Fibroblast of lung (primary cell): ENCODE measurements around the gene AP3D1. TPM values are rescaled to one million over a fixed set of nuclear protein-coding genes. Genes with fewer than 3 reads are reported as not detected.

Source experiments
- DNase-seq, 2 donors: peaks; one replicate each; pipeline versions ENCODE4 v3.0.0 to v3.0.0-alpha.2; 2010; ENCODE audit warnings: low read depth in 2 of 2
- H2AFZ ChIP-seq: 2 replicates; pipeline ENCODE4 v1.5.1; 2012; ENCODE audit warnings: low read length, control low read depth, inconsistent platforms
- H3K27ac ChIP-seq: 2 replicates; pipeline ENCODE4 v1.5.1; 2011; ENCODE audit warnings: low read length, control low read depth; ENCODE audit not compliant: insufficient read depth
- H3K27me3 ChIP-seq: 2 replicates; pipeline ENCODE4 v1.5.1; 2011; ENCODE audit warnings: mild to moderate bottlenecking, low read length; ENCODE audit not compliant: control insufficient read depth, insufficient read depth
- H3K36me3 ChIP-seq: 2 replicates; pipeline ENCODE4 v1.5.1; 2011; ENCODE audit warnings: low read length; ENCODE audit not compliant: control insufficient read depth, insufficient read depth
- H3K4me1 ChIP-seq: 2 replicates; pipeline ENCODE4 v1.5.1; 2011; ENCODE audit warnings: low read length; ENCODE audit not compliant: control insufficient read depth, insufficient read depth; ENCODE audit errors: extremely low read depth
- H3K4me2 ChIP-seq: 2 replicates; pipeline ENCODE4 v1.5.1; 2011; ENCODE audit warnings: low read length, control low read depth; ENCODE audit not compliant: insufficient read depth; ENCODE audit errors: extremely low read depth
- H3K4me3 ChIP-seq, 4 experiments: fragments of 200-600 bp in 1 of 4; sonication (generic) in 1 of 4; replicated peaks in 1 of 4; 2 replicates each; pipeline ENCODE4 v1.5.1; 2011 to 2016; ENCODE audit warnings: low read length in 4 of 4, low read depth in 3 of 4, mild to moderate bottlenecking in 3 of 4, control low read depth in 2 of 4, inconsistent platforms in 1 of 4, mixed read lengths in 1 of 4; ENCODE audit not compliant: insufficient read depth in 1 of 4; ENCODE audit errors: control extremely low read depth in 1 of 4
- H3K79me2 ChIP-seq: 2 replicates; pipeline ENCODE4 v1.5.1; 2012; ENCODE audit warnings: mild to moderate bottlenecking, low read length, inconsistent platforms; ENCODE audit not compliant: control insufficient read depth, insufficient read depth
- H3K9ac ChIP-seq: 2 replicates; pipeline ENCODE4 v1.5.1; 2011; ENCODE audit warnings: mild to moderate bottlenecking, low read length, control low read depth; ENCODE audit not compliant: insufficient read depth
- H3K9me3 ChIP-seq: 2 replicates; pipeline ENCODE4 v1.5.1; 2012; ENCODE audit warnings: low read depth, low read length; ENCODE audit not compliant: control insufficient read depth, insufficient read depth
- H4K20me1 ChIP-seq: 2 replicates; pipeline ENCODE4 v1.5.1; 2011; ENCODE audit warnings: low read length; ENCODE audit not compliant: control insufficient read depth, insufficient read depth; ENCODE audit errors: extremely low read depth
- EZH2 ChIP-seq: IDR thresholded peaks from 2 replicates; pipeline ENCODE4 v1.5.1; 2012; ENCODE audit warnings: low read length, control low read depth, mild to moderate bottlenecking; ENCODE audit errors: missing control alignments
- polyA plus RNA-seq, 2 donors: library from polyadenylated mRNA; depleted of rRNA in 1 of 2; stranded (reverse) in 1 of 2; unstranded in 1 of 2; fragments of >200 nt; gene quantifications; 2 replicates each; pipeline ENCODE4 v1.2.1, GENCODE V29; 2011 to 2012; ENCODE audit warnings: missing spikeins in 1 of 2
- total RNA-seq: library from RNA; depleted of rRNA; stranded (reverse); fragments of >200 nt; gene quantifications from 2 replicates; pipeline ENCODE4 v1.2.1, GENCODE V29; 2014
- TF ChIP-seq, protein P1 (sequence below), 2 donors: IDR thresholded peaks in 1 of 2; conservative IDR thresholded peaks in 1 of 2; 1 replicate in 1 of 2; 2 replicates in 1 of 2; pipeline ENCODE4 v1.5.1; 2011 to 2012; ENCODE audit warnings: low read length in 2 of 2, control low read depth in 1 of 2, inconsistent platforms in 1 of 2, low read depth in 1 of 2, mild to moderate bottlenecking in 1 of 2

The AP3D1 gene
- total and polyA plus RNA-seq, 2 donors (not counting 1 experiment from before 2014, with no cell fraction given): 68.0 to 99.9 TPM

GRCh38 chr19:2077833-2078619, 73.3 kb downstream of the AP3D1 start:
- DNase-seq: no peak
- TF ChIP-seq EZH2: no peak
- TF ChIP-seq, protein P1, sequence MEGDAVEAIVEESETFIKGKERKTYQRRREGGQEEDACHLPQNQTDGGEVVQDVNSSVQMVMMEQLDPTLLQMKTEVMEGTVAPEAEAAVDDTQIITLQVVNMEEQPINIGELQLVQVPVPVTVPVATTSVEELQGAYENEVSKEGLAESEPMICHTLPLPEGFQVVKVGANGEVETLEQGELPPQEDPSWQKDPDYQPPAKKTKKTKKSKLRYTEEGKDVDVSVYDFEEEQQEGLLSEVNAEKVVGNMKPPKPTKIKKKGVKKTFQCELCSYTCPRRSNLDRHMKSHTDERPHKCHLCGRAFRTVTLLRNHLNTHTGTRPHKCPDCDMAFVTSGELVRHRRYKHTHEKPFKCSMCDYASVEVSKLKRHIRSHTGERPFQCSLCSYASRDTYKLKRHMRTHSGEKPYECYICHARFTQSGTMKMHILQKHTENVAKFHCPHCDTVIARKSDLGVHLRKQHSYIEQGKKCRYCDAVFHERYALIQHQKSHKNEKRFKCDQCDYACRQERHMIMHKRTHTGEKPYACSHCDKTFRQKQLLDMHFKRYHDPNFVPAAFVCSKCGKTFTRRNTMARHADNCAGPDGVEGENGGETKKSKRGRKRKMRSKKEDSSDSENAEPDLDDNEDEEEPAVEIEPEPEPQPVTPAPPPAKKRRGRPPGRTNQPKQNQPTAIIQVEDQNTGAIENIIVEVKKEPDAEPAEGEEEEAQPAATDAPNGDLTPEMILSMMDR (conservative IDR thresholded peaks at IDR 0.05 in 1 of 2, IDR thresholded peaks at IDR 0.05 in 1 of 2; ENCODE audit: low read depth in 1 of 2, low read length in 2 of 2): no peak

GRCh38 chr19:2077398-2077797, 74.0 kb downstream of the AP3D1 start:
- Histone ChIP-seq H3K36me3 (peaks cover 34% of the 10 kb centered on the region), H3K9ac (no peak overlapping the region), H3K27me3 (no peaks in the 10 kb centered on the region), H3K27ac (no peak overlapping the region), H4K20me1 (no peaks in the 10 kb centered on the region), H3K79me2 (peaks cover 2% of the 10 kb centered on the region), H3K4me1 (no peaks in the 10 kb centered on the region), H3K9me3 (no peaks in the 10 kb centered on the region), H3K4me2 (no peak overlapping the region), H3K4me3 (no peak overlapping the region), H2AFZ (no peak overlapping the region)
- no peak for DNase-seq
- no peak for TF ChIP-seq EZH2
- TF ChIP-seq, protein P1 (conservative IDR thresholded peaks at IDR 0.05 in 1 of 2, IDR thresholded peaks at IDR 0.05 in 1 of 2; ENCODE audit: low read depth in 1 of 2, low read length in 2 of 2): no peak

More at GRCh38 chr19:2077833-2078619, 73.3 kb downstream of the AP3D1 start:
- Histone ChIP-seq H3K9ac (no peak overlapping the region), H3K27me3 (no peaks in the 10 kb centered on the region), H3K36me3 (peaks cover 35% of the 10 kb centered on the region), H3K27ac (no peak overlapping the region), H3K4me1 (no peaks in the 10 kb centered on the region), H3K79me2 (peaks cover 5% of the 10 kb centered on the region), H3K9me3 (no peaks in the 10 kb centered on the region), H2AFZ (no peak overlapping the region), H3K4me2 (no peak overlapping the region), H3K4me3 (no peak overlapping the region), H4K20me1 (no peaks in the 10 kb centered on the region)

GRCh38 chr19:2076526-2076944, 74.8 kb downstream of the AP3D1 start:
- H3K4me1 ChIP-seq: no peaks in the 10 kb centered on the region
- H3K27me3 ChIP-seq: no peaks in the 10 kb centered on the region
- peaks cover 30% of the 10 kb centered on the region for H3K36me3 ChIP-seq

More at GRCh38 chr19:2076526-2076944, 74.8 kb downstream of the AP3D1 start:
- no peak for DNase-seq
- Histone ChIP-seq H3K9me3 (no peaks in the 10 kb centered on the region), H3K4me3 (no peak overlapping the region), H3K27ac (no peak overlapping the region), H2AFZ (no peak overlapping the region), H4K20me1 (no peaks in the 10 kb centered on the region), H3K4me2 (no peak overlapping the region), H3K79me2 (no peaks in the 10 kb centered on the region), H3K9ac (no peak overlapping the region)
- TF ChIP-seq, protein P1 (conservative IDR thresholded peaks at IDR 0.05 in 1 of 2, IDR thresholded peaks at IDR 0.05 in 1 of 2; ENCODE audit: low read depth in 1 of 2, low read length in 2 of 2): no peak
- no peak for TF ChIP-seq EZH2
